ENCODE results near the gene C1S. TPM values are rescaled to one million over a fixed set of nuclear protein-coding genes. Genes with fewer than 3 reads are reported as not detected.

Gene C1S
- total RNA-seq, 1 donor from 2014 or later: 0.71 TPM

DNA sequence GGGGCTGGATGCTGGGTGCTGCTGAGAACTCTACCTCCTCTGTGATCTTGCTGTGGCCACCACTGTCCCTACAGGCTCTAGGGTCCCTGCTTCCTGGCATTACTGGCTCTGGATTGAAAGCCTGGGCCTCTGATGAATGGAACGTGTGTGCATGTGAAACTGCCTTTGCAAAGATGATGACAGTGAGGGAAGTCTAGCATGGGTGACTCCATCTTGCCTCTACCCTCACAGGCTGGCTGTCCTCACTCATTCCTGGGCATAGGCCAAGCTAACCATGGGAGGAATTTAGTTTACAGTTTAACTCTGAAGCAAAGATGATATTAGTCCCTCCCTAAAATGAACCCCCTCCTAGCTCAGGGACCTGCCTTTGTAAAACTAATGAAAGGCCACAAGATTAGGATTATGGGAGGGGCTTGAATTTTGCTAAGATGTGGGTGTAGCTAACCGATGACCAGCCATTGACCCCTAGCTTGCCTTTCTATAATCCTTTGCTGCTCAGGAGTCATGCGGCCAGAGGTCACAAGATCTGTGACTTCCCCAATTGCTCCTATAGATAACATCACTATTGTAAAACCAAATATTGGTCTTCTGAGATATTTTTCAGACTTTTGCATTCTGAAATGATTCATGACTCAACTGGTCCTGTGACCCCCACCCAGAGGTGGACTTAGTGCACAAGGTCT lies 2.2 kb upstream of the C1S start:
- DNase-seq (no peak), ATAC-seq (ENCODE audit: low read depth) (no peak)
- H3K36me3 Mint-ChIP-seq (ENCODE audit: low read depth): no peaks in the 10 kb centered on the region
- H3K4me3 Mint-ChIP-seq: no peak overlapping the region
- no peak overlapping the region for H3K27ac Mint-ChIP-seq
- TF ChIP-seq, protein P1, sequence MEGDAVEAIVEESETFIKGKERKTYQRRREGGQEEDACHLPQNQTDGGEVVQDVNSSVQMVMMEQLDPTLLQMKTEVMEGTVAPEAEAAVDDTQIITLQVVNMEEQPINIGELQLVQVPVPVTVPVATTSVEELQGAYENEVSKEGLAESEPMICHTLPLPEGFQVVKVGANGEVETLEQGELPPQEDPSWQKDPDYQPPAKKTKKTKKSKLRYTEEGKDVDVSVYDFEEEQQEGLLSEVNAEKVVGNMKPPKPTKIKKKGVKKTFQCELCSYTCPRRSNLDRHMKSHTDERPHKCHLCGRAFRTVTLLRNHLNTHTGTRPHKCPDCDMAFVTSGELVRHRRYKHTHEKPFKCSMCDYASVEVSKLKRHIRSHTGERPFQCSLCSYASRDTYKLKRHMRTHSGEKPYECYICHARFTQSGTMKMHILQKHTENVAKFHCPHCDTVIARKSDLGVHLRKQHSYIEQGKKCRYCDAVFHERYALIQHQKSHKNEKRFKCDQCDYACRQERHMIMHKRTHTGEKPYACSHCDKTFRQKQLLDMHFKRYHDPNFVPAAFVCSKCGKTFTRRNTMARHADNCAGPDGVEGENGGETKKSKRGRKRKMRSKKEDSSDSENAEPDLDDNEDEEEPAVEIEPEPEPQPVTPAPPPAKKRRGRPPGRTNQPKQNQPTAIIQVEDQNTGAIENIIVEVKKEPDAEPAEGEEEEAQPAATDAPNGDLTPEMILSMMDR (IDR thresholded peaks at IDR 0.05): no peak
- peaks cover 49% of the 10 kb centered on the region for H3K27me3 Mint-ChIP-seq
- no peaks in the 10 kb centered on the region for H3K4me1 Mint-ChIP-seq
- intact Hi-C loops (cut with micrococcal nuclease): no loop called here
- ChIA-PET CTCF (no interaction called here), POLR2A (interaction anchor here (0.5 kb wide), 1 partner anchor 908 kb away, joined by 5 read pairs; no protein-coding TSS in a partner anchor)
- H3K9me3 Mint-ChIP-seq: no peaks in the 10 kb centered on the region

DNA sequence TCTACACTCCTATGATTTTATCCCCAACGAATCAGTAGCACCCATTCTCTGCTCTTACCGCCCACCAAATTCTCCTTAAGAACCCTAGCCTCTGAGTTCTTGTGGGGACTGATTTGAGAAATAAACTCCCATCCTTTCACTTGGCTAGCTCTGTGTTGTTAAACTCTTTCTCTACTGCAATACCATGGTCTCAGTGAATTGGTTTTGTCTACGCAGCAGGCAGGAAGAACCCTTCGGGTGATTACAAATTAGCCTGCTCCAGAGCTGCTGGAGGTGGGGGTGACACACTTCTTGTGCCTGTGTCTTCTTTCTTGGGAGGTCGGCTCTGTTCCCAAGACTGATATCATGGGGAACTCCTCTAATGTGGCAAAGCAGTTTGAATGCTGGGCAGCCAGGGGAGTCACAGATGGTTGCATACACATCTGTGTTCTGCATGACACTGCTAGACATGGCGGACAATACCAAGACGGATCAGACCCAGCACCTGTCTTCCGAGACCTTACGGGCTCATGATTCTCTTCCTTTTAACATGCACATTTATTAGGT lies 1.6 kb upstream of the C1S start:
- no peak overlapping the region for H3K27ac Mint-ChIP-seq
- no peaks in the 10 kb centered on the region for H3K36me3 Mint-ChIP-seq (ENCODE audit: low read depth)
- no peak overlapping the region for H3K4me3 Mint-ChIP-seq
- DNase-seq: no peak
- peaks cover 49% of the 10 kb centered on the region for H3K27me3 Mint-ChIP-seq
- CTCF ChIA-PET: no interaction called here
- POLR2A ChIA-PET: no interaction called here
- TF ChIP-seq, protein P1 (IDR thresholded peaks at IDR 0.05): no peak
- no peak for ATAC-seq (ENCODE audit: low read depth)
- no peaks in the 10 kb centered on the region for H3K9me3 Mint-ChIP-seq
- H3K4me1 Mint-ChIP-seq: no peaks in the 10 kb centered on the region
- intact Hi-C loops (cut with micrococcal nuclease): no loop called here

DNA sequence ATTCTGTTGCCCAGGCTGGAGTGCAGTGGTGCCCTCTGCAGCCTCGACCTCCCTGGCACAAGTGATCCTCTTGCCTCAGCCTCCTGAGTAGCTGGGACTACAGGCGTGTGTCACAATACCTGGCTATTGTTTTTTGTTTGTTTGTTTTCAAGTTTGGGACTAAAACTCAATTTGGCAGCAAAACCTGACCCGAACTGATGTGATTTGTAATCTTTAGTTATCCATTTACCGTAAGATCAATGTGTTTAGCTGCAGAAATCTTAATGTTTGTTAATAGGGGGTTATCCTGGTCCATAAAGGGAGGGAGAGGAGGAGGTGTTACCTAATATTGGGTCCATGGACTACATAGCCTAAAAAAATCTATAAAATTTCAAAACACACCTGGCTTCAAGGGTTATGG lies 738 bp upstream of the C1S start:
- intact Hi-C loops (cut with micrococcal nuclease): no loop called here
- no peaks in the 10 kb centered on the region for H3K4me1 Mint-ChIP-seq
- POLR2A ChIA-PET: no interaction called here
- CTCF ChIA-PET: no interaction called here
- no peak overlapping the region for H3K4me3 Mint-ChIP-seq
- no peak overlapping the region for H3K27ac Mint-ChIP-seq
- H3K27me3 Mint-ChIP-seq: peaks cover 47% of the 10 kb centered on the region
- DNase-seq (no peak), ATAC-seq (ENCODE audit: low read depth) (no peak)
- no peaks in the 10 kb centered on the region for H3K9me3 Mint-ChIP-seq
- H3K36me3 Mint-ChIP-seq (ENCODE audit: low read depth): no peaks in the 10 kb centered on the region
- TF ChIP-seq, protein P1 (IDR thresholded peaks at IDR 0.05): no peak

GRCh38 chr12:7061138-7061537 lies 620 bp downstream of the C1S start:
- ATAC-seq (ENCODE audit: low read depth) (no peak), DNase-seq (no peak)
- H3K4me3 Mint-ChIP-seq: no peak overlapping the region
- no peaks in the 10 kb centered on the region for H3K9me3 Mint-ChIP-seq
- H3K4me1 Mint-ChIP-seq: no peaks in the 10 kb centered on the region
- CTCF ChIA-PET: no interaction called here
- POLR2A ChIA-PET: no interaction called here
- no peaks in the 10 kb centered on the region for H3K36me3 Mint-ChIP-seq (ENCODE audit: low read depth)
- H3K27me3 Mint-ChIP-seq: peaks cover 39% of the 10 kb centered on the region
- intact Hi-C loops (cut with micrococcal nuclease): no loop called here
- H3K27ac Mint-ChIP-seq: no peak overlapping the region
- TF ChIP-seq, protein P1 (IDR thresholded peaks at IDR 0.05): no peak

DNA sequence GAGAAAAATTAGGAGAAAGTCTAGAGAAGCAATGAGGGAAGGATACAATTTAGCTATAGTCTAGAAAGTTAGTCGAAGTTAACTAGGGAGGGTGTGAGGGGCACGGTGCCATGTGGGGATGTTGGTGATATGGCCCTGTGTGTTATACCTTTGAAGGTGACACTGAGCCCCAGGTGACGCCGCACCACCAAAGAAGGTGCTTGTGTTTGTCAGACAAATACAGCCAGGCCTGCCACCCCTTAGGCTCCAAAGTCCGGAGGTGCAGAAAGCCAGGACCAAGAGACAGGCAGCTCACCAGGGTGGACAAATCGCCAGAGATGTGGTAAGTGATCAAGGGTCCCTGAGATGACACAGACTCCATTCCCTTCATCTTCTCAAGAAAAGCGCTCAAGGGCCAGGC lies 1.1 kb downstream of the C1S start:
- H3K4me1 Mint-ChIP-seq: no peaks in the 10 kb centered on the region
- intact Hi-C loops (cut with micrococcal nuclease): no loop called here

More for the DNA sequence above, 1.1 kb downstream of the C1S start:
- Mint-ChIP-seq H3K27me3 (peaks cover 35% of the 10 kb centered on the region), H3K4me3 (no peak overlapping the region), H3K27ac (no peak overlapping the region), H3K36me3 (ENCODE audit: low read depth) (no peaks in the 10 kb centered on the region), H3K9me3 (no peaks in the 10 kb centered on the region)
- CTCF ChIA-PET: no interaction called here
- ATAC-seq (ENCODE audit: low read depth) (no peak), DNase-seq (no peak)
- TF ChIP-seq, protein P1 (IDR thresholded peaks at IDR 0.05): no peak
- POLR2A ChIA-PET: no interaction called here
